IMR-90 (cell line): Measurements from ENCODE around the gene RAB3C. TPM values are rescaled to one million over a fixed set of nuclear protein-coding genes. Genes with fewer than 3 reads are reported as not detected.

Source experiments
- ATAC-seq: fragments of 200-7000 bp; cut with Tn5 transposase; 2 replicates; pipeline ENCODE4 v1.9.1; 2020; ENCODE audit warnings: low read depth, mild to moderate bottlenecking, moderate library complexity
- BruUV-seq: library from RNA; stranded (reverse); fragments of 400-500 nt; replicated peaks from 2 replicates; lab custom pipeline; 2021; lab: Mats Ljungman, UMichigan
- CTCF ChIA-PET: fragments of 300-600 bp; formaldehyde crosslinking; extraction: SDS; loops from one replicate; lab custom pipeline; 2021; ENCODE audit warnings: antibody characterized with exemption; lab: Yijun Ruan, JAX
- POLR2A ChIA-PET: fragments of 300-600 bp; sonication (Branson Sonifier 250); formaldehyde crosslinking; loops from one replicate; lab custom pipeline; 2022; ENCODE audit warnings: antibody characterized with exemption; ENCODE audit not compliant: unreplicated experiment; lab: Charles Lee
- DNase-seq: peaks from one replicate; pipeline ENCODE4 v3.0.0; 2013
- H2AFZ ChIP-seq: replicated peaks from 2 replicates; pipeline ENCODE3; 2013; ENCODE audit warnings: low read length, mild to moderate bottlenecking; ENCODE audit not compliant: poor library complexity
- H2AK5ac ChIP-seq: 2 replicates; pipeline ENCODE4 v1.6.1; 2013; ENCODE audit warnings: low read depth, low read length, inconsistent platforms
- H2AK9ac ChIP-seq: replicated peaks from 2 replicates; pipeline ENCODE3; 2013; ENCODE audit warnings: mild to moderate bottlenecking, low read depth, low read length, moderate library complexity; ENCODE audit not compliant: poor library complexity
- H2BK120ac ChIP-seq: 2 replicates; pipeline ENCODE4 v1.6.1; 2013; ENCODE audit warnings: low read depth, low read length, inconsistent platforms
- H2BK15ac ChIP-seq: 3 replicates; pipeline ENCODE4 v1.6.1; 2013; ENCODE audit warnings: low read depth, low read length, inconsistent platforms
- H2BK20ac ChIP-seq: 2 replicates; pipeline ENCODE4 v1.6.1; 2013; ENCODE audit warnings: low read depth, mild to moderate bottlenecking, inconsistent platforms, low read length, moderate library complexity
- H2BK5ac ChIP-seq: 2 replicates; pipeline ENCODE4 v1.6.1; 2013; ENCODE audit warnings: mild to moderate bottlenecking, low read depth, low read length, inconsistent platforms; ENCODE audit not compliant: poor library complexity, severe bottlenecking
- H3K14ac ChIP-seq: replicated peaks from 2 replicates; pipeline ENCODE4 v1.6.1; 2013; ENCODE audit warnings: low read depth, low read length, inconsistent platforms
- H3K18ac ChIP-seq: 2 replicates; pipeline ENCODE4 v1.6.1; 2013; ENCODE audit warnings: low read depth, low read length, control low read depth
- H3K23ac ChIP-seq: 2 replicates; pipeline ENCODE4 v1.6.1; 2013; ENCODE audit warnings: low read depth, low read length, inconsistent platforms
- H3K27ac ChIP-seq: 2 replicates; pipeline ENCODE4 v1.5.1; 2013; ENCODE audit warnings: mild to moderate bottlenecking, control low read depth, low read length; ENCODE audit not compliant: insufficient read depth
- H3K27me3 ChIP-seq: 2 replicates; pipeline ENCODE4 v1.6.1; 2013; ENCODE audit warnings: low read length; ENCODE audit not compliant: control insufficient read depth, insufficient read depth
- H3K36me3 ChIP-seq: 2 replicates; pipeline ENCODE4 v1.6.1; 2013; ENCODE audit warnings: low read length, mixed read lengths; ENCODE audit not compliant: control insufficient read depth, insufficient read depth
- H3K4ac ChIP-seq: 2 replicates; pipeline ENCODE4 v1.6.1; 2013; ENCODE audit warnings: low read depth, low read length, inconsistent platforms
- H3K4me1 ChIP-seq: 2 replicates; pipeline ENCODE4 v1.6.1; 2013; ENCODE audit warnings: low read length, mixed read lengths; ENCODE audit not compliant: control insufficient read depth, insufficient read depth
- H3K4me2 ChIP-seq: 2 replicates; pipeline ENCODE4 v1.6.1; 2013; ENCODE audit warnings: low read depth, mild to moderate bottlenecking, control low read depth, low read length, moderate library complexity
- H3K4me3 ChIP-seq: 2 replicates; pipeline ENCODE4 v1.5.1; 2013; ENCODE audit warnings: low read depth, mild to moderate bottlenecking, control low read depth, low read length, moderate library complexity; ENCODE audit not compliant: insufficient read depth
- H3K56ac ChIP-seq: 2 replicates; pipeline ENCODE4 v1.6.1; 2013; ENCODE audit warnings: low read length, inconsistent platforms; ENCODE audit not compliant: insufficient read depth; ENCODE audit errors: extremely low read depth
- H3K79me1 ChIP-seq, 2 experiments: 2 replicates each; pipeline ENCODE4 v1.6.1; 2013; ENCODE audit warnings: low read length in 2 of 2, inconsistent platforms in 1 of 2, low read depth in 1 of 2
- H3K9ac ChIP-seq: 2 replicates; pipeline ENCODE4 v1.6.1; 2013; ENCODE audit warnings: low read depth, low read length, control low read depth
- H3K9me1 ChIP-seq: 2 replicates; pipeline ENCODE4 v1.6.1; 2013; ENCODE audit warnings: low read length, inconsistent platforms; ENCODE audit not compliant: insufficient read depth
- H3K9me3 ChIP-seq: 2 replicates; pipeline ENCODE4 v1.6.1; 2013; ENCODE audit warnings: low read length; ENCODE audit not compliant: control insufficient read depth, insufficient read depth
- H4K20me1 ChIP-seq: 2 replicates; pipeline ENCODE4 v1.6.1; 2013; ENCODE audit warnings: low read length, inconsistent platforms; ENCODE audit not compliant: insufficient read depth
- H4K5ac ChIP-seq: 2 replicates; pipeline ENCODE4 v1.6.1; 2013; ENCODE audit warnings: mild to moderate bottlenecking, low read depth, low read length, control low read depth
- H4K8ac ChIP-seq, 2 experiments: 2 replicates each; pipeline ENCODE4 v1.6.1; 2013; ENCODE audit warnings: low read depth in 2 of 2, low read length in 2 of 2, control low read depth in 1 of 2, inconsistent platforms in 1 of 2
- H4K91ac ChIP-seq: 2 replicates; pipeline ENCODE4 v1.6.1; 2013; ENCODE audit warnings: low read depth, low read length, inconsistent platforms; ENCODE audit not compliant: insufficient read depth
- BHLHE40 ChIP-seq: fragments of 150-350 bp; IDR thresholded peaks from 2 replicates; pipeline ENCODE4 v1.6.1; 2016; ENCODE audit warnings: mild to moderate bottlenecking, low read depth, low read length
- CEBPB ChIP-seq: IDR thresholded peaks from 2 replicates; pipeline ENCODE4 v1.6.1; 2012; ENCODE audit warnings: low read depth, low read length, improper control_type of control experiment
- CHD1 ChIP-seq: IDR thresholded peaks from 2 replicates; pipeline ENCODE4 v1.6.1; 2012; ENCODE audit warnings: low read depth, low read length, improper control_type of control experiment
- ELK1 ChIP-seq: fragments of 150-350 bp; IDR thresholded peaks from 2 replicates; pipeline ENCODE4 v1.6.1; 2016; ENCODE audit warnings: low read depth, mild to moderate bottlenecking, low read length, moderate library complexity, borderline replicate concordance
- FOS ChIP-seq: fragments of 150-350 bp; IDR thresholded peaks from 2 replicates; pipeline ENCODE4 v1.6.1; 2016; ENCODE audit warnings: low read depth, low read length
- MAFK ChIP-seq: IDR thresholded peaks from 2 replicates; pipeline ENCODE4 v1.6.1; 2012; ENCODE audit warnings: low read depth, low read length, improper control_type of control experiment
- MAZ ChIP-seq: IDR thresholded peaks from 2 replicates; pipeline ENCODE4 v1.6.1; 2012; ENCODE audit warnings: low read depth, mild to moderate bottlenecking, low read length, improper control_type of control experiment, moderate library complexity, borderline replicate concordance
- MXI1 ChIP-seq: IDR thresholded peaks from 2 replicates; pipeline ENCODE4 v1.6.1; 2012; ENCODE audit warnings: low read depth, mild to moderate bottlenecking, low read length, moderate library complexity, borderline replicate concordance
- NFE2L2 ChIP-seq: fragments of 150-350 bp; IDR thresholded peaks from 2 replicates; pipeline ENCODE4 v1.6.1; 2016; ENCODE audit warnings: low read depth, mild to moderate bottlenecking, low read length
- POLR2A ChIP-seq: IDR thresholded peaks from 2 replicates; pipeline ENCODE4 v1.6.1; 2012; ENCODE audit warnings: mild to moderate bottlenecking, low read depth, low read length
- RAD21 ChIP-seq: IDR thresholded peaks from 2 replicates; pipeline ENCODE4 v1.6.1; 2012; ENCODE audit warnings: low read length, improper control_type of control experiment
- RCOR1 ChIP-seq: IDR thresholded peaks from 2 replicates; pipeline ENCODE4 v1.6.1; 2012; ENCODE audit warnings: mild to moderate bottlenecking, low read length, improper control_type of control experiment; ENCODE audit not compliant: insufficient replicate concordance
- RFX5 ChIP-seq: IDR thresholded peaks from 2 replicates; pipeline ENCODE4 v1.8.0; 2012; ENCODE audit warnings: low read depth, mild to moderate bottlenecking, low read length, moderate library complexity
- SMC3 ChIP-seq: fragments of 150-350 bp; IDR thresholded peaks from 2 replicates; pipeline ENCODE4 v1.6.1; 2016; ENCODE audit warnings: low read depth, mild to moderate bottlenecking, antibody characterized with exemption, low read length, moderate library complexity
- USF2 ChIP-seq: fragments of 150-350 bp; IDR thresholded peaks from 2 replicates; pipeline ENCODE4 v1.6.1; 2017; ENCODE audit warnings: mild to moderate bottlenecking, antibody characterized with exemption, low read length, low read depth
- dilution Hi-C: fragments of 300-500 bp; cut with HindIII; formaldehyde crosslinking; loops from one replicate; pipeline ENCODE4 v1.14.3; 2018; ENCODE audit warnings: low sequenced_read_pairs; ENCODE audit not compliant: unreplicated experiment
- in situ Hi-C: fragments of 300-500 bp; cut with MboI; formaldehyde crosslinking; loops from 3 replicates; pipeline ENCODE4 v1.14.3; 2019; ENCODE audit warnings: low sequenced_read_pairs, inconsistent platforms, mixed read lengths
- intact Hi-C: fragments of 100-400 bp; cut with micrococcal nuclease; formaldehyde crosslinking; loops from 2 replicates; pipeline ENCODE4 v1.10.0; 2022
- polyA plus RNA-seq, 3 experiments: library from polyadenylated mRNA; depleted of rRNA; stranded (reverse); fragments of >200 nt; gene quantifications; 2 replicates each; pipeline ENCODE4 v1.2.3, GENCODE V29; 2012; ENCODE audit warnings: low replicate concordance in 1 of 3
- total RNA-seq: library from RNA; depleted of rRNA; stranded (reverse); fragments of >200 nt; gene quantifications from 2 replicates; pipeline ENCODE4 v1.2.3, GENCODE V29; 2012
- TF ChIP-seq, protein P1 (sequence below): conservative IDR thresholded peaks from 2 replicates; pipeline ENCODE4 v1.5.1; 2012; ENCODE audit warnings: mild to moderate bottlenecking, low read depth, low read length, improper control_type of control experiment

RAB3C gene
- total and polyA plus RNA-seq, 2 of the 4 experiments (the other 2 are of a cell fraction) = not detected

GRCh38 chr5:58767104-58767503, 184.2 kb downstream of the RAB3C start:
- H3K23ac ChIP-seq = no peak overlapping the region
- no peak overlapping the region for H2AK5ac ChIP-seq
- no peaks in the 10 kb centered on the region for H3K4me1 ChIP-seq
- H3K4me2 ChIP-seq = no peak overlapping the region
- in situ Hi-C loops = no loop called here
- no TSS peak for BruUV-seq
- no peak overlapping the region for H2BK5ac ChIP-seq
- H3K79me1 ChIP-seq = no peaks in the 10 kb centered on the region
- POLR2A ChIA-PET = no interaction called here
- H2AK9ac ChIP-seq = no peak overlapping the region
- H3K36me3 ChIP-seq = no peaks in the 10 kb centered on the region
- no peak overlapping the region for H3K9ac ChIP-seq
- no peaks in the 10 kb centered on the region for H3K9me3 ChIP-seq
- intact Hi-C loops = no loop called here
- DNase-seq = no peak
- H3K56ac ChIP-seq = no peak overlapping the region
- ATAC-seq = no peak
- H3K27me3 ChIP-seq = no peaks in the 10 kb centered on the region; the same call in 1 of the 2 replicates
- CTCF ChIA-PET = no interaction called here
- TF ChIP-seq RAD21 = no peak
- TF ChIP-seq, protein P1, sequence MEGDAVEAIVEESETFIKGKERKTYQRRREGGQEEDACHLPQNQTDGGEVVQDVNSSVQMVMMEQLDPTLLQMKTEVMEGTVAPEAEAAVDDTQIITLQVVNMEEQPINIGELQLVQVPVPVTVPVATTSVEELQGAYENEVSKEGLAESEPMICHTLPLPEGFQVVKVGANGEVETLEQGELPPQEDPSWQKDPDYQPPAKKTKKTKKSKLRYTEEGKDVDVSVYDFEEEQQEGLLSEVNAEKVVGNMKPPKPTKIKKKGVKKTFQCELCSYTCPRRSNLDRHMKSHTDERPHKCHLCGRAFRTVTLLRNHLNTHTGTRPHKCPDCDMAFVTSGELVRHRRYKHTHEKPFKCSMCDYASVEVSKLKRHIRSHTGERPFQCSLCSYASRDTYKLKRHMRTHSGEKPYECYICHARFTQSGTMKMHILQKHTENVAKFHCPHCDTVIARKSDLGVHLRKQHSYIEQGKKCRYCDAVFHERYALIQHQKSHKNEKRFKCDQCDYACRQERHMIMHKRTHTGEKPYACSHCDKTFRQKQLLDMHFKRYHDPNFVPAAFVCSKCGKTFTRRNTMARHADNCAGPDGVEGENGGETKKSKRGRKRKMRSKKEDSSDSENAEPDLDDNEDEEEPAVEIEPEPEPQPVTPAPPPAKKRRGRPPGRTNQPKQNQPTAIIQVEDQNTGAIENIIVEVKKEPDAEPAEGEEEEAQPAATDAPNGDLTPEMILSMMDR = no peak
- TF ChIP-seq MXI1 = no peak
- TF ChIP-seq CHD1 = no peak
- TF ChIP-seq MAZ = no peak
- TF ChIP-seq CEBPB = no peak
- no peak for TF ChIP-seq SMC3
- no peak for TF ChIP-seq ELK1
- no peak for TF ChIP-seq FOS
- TF ChIP-seq POLR2A = no peak
- no peak for TF ChIP-seq MAFK
- no peak for TF ChIP-seq RFX5
- TF ChIP-seq BHLHE40 = no peak
- no peak for TF ChIP-seq NFE2L2
- no peak for TF ChIP-seq USF2
- TF ChIP-seq RCOR1 = no peak
- H4K8ac ChIP-seq = no peak overlapping the region
- no peak overlapping the region for H3K4me3 ChIP-seq
- no peak overlapping the region for H2BK120ac ChIP-seq
- H4K91ac ChIP-seq = no peak overlapping the region
- H3K4ac ChIP-seq = no peak overlapping the region
- H3K18ac ChIP-seq = no peak overlapping the region
- no peaks in the 10 kb centered on the region for H3K9me1 ChIP-seq
- H2AFZ ChIP-seq = no peak overlapping the region
- no peak overlapping the region for H4K5ac ChIP-seq
- no peak overlapping the region for H2BK15ac ChIP-seq
- no peaks in the 10 kb centered on the region for H4K20me1 ChIP-seq
- dilution Hi-C loops = no loop called here
- H3K14ac ChIP-seq = no peak overlapping the region
- no peak overlapping the region for H3K27ac ChIP-seq
- no peak overlapping the region for H2BK20ac ChIP-seq
